Muscle layer of colon (tissue), 2 donors: Measurements from ENCODE around the gene LTO1.

Experiments
- H3K27ac ChIP-seq: one replicate; pipeline ENCODE4 v1.7.0; 2013; ENCODE audit warnings: low read depth, mild to moderate bottlenecking, low read length, moderate library complexity
- H3K27me3 ChIP-seq, 2 donors: one replicate each; pipeline ENCODE4 v1.7.0; 2013; ENCODE audit warnings: low read length in 2 of 2, mild to moderate bottlenecking in 2 of 2; ENCODE audit not compliant: insufficient read depth in 2 of 2, control insufficient read depth in 1 of 2
- H3K36me3 ChIP-seq: one replicate; pipeline ENCODE4 v1.7.0; 2013; ENCODE audit warnings: mild to moderate bottlenecking, low read length; ENCODE audit not compliant: insufficient read depth
- H3K4me1 ChIP-seq: one replicate; pipeline ENCODE4 v1.7.0; 2013; ENCODE audit warnings: mild to moderate bottlenecking, low read length; ENCODE audit not compliant: insufficient read depth
- H3K4me3 ChIP-seq, 2 donors: one replicate each; pipeline ENCODE4 v1.7.0; 2013; ENCODE audit warnings: low read length in 2 of 2, low read depth in 1 of 2, mild to moderate bottlenecking in 1 of 2, moderate library complexity in 1 of 2
- H3K9ac ChIP-seq: one replicate; pipeline ENCODE4 v1.7.0; 2013; ENCODE audit warnings: low read length
- H3K9me3 ChIP-seq: one replicate; pipeline ENCODE4 v1.7.0; 2013; ENCODE audit warnings: mild to moderate bottlenecking, low read length
- donor health status: abdominal sarcoma.
- donor health status: Adenocarcinoma of cecum.

LTO1 gene

DNA sequence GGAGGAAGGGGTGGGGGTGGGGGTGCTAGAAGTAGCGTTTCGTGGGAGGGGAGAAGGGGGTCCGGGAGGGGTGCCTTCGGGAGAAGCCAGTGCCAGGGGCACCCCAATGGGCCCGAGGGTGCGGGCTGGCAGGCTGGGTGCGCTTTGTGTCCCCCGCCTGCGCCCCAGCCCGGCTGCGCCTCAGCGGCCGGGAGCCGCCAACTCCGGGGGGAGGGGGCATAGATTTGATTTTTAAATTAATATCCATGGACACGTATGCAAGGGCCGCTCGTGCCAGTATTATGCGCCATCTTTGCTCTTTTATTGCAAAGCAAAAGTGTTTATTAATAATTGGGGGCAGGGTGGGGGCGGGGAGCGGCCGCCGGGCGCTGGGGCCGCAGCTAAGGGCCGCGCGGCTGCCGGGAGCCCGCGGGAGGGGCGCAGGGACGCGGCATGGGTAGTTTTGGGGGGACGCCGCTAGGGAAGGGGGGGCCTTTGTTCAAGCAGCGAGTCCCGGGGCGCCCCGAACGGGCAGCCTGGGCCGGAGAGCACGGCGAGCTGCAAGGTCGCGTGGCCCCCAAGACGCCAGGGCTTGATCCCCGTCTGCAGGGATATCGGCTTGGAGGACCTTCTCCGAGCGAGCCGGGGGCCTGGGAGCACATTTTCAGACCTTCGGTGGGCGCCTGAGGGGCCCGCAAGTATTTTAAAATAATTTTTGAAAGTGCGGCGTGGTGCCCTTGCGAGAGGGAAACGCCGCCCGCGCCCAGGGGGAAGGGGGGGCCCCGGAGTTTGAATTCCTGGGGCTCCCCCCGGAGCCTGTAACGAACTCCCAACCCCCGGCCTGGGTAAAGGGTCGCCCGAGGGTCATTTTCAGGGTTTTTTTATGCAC is 33.2 kb downstream of the LTO1 start:
- Histone ChIP-seq H3K9me3 (no peaks in the 10 kb centered on the region), H3K4me1 (peaks cover 33% of the 10 kb centered on the region), H3K36me3 (no peaks in the 10 kb centered on the region), H3K27me3 (peaks cover 27 to 74% of the 10 kb centered on the region in 2 donors), H3K9ac (no peak overlapping the region), H3K4me3 (peak overlapping the region; percentile 66 to 80), H3K27ac (peak overlapping the region; percentile 58)

DNA sequence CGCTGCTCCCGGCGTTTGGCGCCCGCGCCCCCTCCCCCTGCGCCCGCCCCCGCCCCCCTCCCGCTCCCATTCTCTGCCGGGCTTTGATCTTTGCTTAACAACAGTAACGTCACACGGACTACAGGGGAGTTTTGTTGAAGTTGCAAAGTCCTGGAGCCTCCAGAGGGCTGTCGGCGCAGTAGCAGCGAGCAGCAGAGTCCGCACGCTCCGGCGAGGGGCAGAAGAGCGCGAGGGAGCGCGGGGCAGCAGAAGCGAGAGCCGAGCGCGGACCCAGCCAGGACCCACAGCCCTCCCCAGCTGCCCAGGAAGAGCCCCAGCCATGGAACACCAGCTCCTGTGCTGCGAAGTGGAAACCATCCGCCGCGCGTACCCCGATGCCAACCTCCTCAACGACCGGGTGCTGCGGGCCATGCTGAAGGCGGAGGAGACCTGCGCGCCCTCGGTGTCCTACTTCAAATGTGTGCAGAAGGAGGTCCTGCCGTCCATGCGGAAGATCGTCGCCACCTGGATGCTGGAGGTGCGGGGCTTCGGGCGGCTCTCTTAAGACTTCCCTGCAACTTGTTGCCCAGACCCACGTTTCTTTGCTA is 34.1 kb downstream of the LTO1 start, which contains the start of gene CCND1:
Gene CCND1, plus strand, starts transcription at position 162 of the 587 bp plus-strand sequence. Its CDS starts 158 bp downstream, at position 320.
- Histone ChIP-seq H3K4me1 (peaks cover 38% of the 10 kb centered on the region), H3K9me3 (no peaks in the 10 kb centered on the region), H3K27me3 (peaks cover 31 to 81% of the 10 kb centered on the region in 2 donors), H3K4me3 (peak within 1 kb of the TSS; percentile 66 to 80), H3K36me3 (no peaks in the 10 kb centered on the region), H3K27ac (peak within 1 kb of the TSS; percentile 58), H3K9ac (no peak within 1 kb of the TSS)

DNA sequence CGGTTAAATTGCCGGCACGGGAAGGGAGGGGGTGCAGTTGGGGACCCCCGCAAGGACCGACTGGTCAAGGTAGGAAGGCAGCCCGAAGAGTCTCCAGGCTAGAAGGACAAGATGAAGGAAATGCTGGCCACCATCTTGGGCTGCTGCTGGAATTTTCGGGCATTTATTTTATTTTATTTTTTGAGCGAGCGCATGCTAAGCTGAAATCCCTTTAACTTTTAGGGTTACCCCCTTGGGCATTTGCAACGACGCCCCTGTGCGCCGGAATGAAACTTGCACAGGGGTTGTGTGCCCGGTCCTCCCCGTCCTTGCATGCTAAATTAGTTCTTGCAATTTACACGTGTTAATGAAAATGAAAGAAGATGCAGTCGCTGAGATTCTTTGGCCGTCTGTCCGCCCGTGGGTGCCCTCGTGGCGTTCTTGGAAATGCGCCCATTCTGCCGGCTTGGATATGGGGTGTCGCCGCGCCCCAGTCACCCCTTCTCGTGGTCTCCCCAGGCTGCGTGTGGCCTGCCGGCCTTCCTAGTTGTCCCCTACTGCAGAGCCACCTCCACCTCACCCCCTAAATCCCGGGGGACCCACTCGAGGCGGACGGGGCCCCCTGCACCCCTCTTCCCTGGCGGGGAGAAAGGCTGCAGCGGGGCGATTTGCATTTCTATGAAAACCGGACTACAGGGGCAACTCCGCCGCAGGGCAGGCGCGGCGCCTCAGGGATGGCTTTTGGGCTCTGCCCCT is 34.7 kb downstream of the LTO1 start:
- H3K36me3 ChIP-seq: no peaks in the 10 kb centered on the region
- H3K9ac ChIP-seq: no peak overlapping the region
- peaks cover 42% of the 10 kb centered on the region for H3K4me1 ChIP-seq
- peak overlapping the region; percentile 32 to 35 for H3K4me3 ChIP-seq
- peak overlapping the region; percentile 23 for H3K27ac ChIP-seq
- peaks cover 38 to 88% of the 10 kb centered on the region in 2 donors for H3K27me3 ChIP-seq
- H3K9me3 ChIP-seq: no peaks in the 10 kb centered on the region

DNA sequence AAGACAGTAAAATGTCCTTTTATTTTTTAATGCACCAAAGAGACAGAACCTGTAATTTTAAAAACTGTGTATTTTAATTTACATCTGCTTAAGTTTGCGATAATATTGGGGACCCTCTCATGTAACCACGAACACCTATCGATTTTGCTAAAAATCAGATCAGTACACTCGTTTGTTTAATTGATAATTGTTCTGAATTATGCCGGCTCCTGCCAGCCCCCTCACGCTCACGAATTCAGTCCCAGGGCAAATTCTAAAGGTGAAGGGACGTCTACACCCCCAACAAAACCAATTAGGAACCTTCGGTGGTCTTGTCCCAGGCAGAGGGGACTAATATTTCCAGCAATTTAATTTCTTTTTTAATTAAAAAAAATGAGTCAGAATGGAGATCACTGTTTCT is 35.3 kb downstream of the LTO1 start:
- Histone ChIP-seq H3K27ac (peak overlapping the region; percentile 23), H3K9ac (no peak overlapping the region), H3K4me1 (peaks cover 36% of the 10 kb centered on the region), H3K4me3 (peak overlapping the region in 1 of 2 donors; percentile 35), H3K36me3 (no peaks in the 10 kb centered on the region), H3K9me3 (no peaks in the 10 kb centered on the region), H3K27me3 (peaks cover 39 to 85% of the 10 kb centered on the region in 2 donors)

DNA sequence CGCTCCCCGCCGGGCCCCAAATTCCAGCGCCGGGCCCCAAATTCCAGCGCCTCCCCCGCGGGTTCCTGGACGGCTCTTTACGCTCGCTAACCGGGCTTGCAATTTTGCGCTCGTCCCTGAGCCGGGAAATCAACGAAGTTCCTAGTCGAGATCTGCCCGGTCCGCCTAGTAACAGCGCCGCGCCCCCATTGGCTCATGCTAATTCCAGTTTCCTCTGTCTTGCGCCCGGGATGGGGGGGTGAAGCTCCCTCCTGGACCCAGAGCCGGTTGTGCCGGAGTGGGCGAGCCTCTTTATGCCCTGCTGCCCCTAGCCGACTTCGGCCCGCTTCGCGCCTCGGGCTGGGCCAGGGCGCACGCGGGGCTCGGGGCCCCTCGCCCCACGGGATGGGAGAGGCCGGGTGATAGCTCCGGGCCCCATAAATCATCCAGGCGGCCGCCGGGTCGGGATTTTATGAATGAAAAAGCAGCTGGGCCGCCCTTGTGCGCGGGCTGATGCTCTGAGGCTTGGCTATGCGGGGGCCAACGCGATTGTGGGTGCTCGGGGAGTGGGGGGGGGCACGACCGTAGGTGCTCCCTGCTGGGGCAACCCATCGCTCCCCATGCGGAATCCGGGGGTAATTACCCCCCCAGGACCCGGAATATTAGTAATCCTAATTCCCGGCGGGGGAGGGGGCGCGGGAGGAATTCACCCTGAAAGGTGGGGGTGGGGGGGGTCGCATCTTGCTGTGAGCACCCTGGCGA is 36.0 kb downstream of the LTO1 start:
- Histone ChIP-seq H3K9ac (no peak overlapping the region), H3K9me3 (no peaks in the 10 kb centered on the region), H3K36me3 (no peaks in the 10 kb centered on the region), H3K4me3 (peak overlapping the region; percentile 21 to 28), H3K4me1 (peaks cover 32% of the 10 kb centered on the region), H3K27me3 (peaks cover 39 to 90% of the 10 kb centered on the region in 2 donors), H3K27ac (no peak overlapping the region)

DNA sequence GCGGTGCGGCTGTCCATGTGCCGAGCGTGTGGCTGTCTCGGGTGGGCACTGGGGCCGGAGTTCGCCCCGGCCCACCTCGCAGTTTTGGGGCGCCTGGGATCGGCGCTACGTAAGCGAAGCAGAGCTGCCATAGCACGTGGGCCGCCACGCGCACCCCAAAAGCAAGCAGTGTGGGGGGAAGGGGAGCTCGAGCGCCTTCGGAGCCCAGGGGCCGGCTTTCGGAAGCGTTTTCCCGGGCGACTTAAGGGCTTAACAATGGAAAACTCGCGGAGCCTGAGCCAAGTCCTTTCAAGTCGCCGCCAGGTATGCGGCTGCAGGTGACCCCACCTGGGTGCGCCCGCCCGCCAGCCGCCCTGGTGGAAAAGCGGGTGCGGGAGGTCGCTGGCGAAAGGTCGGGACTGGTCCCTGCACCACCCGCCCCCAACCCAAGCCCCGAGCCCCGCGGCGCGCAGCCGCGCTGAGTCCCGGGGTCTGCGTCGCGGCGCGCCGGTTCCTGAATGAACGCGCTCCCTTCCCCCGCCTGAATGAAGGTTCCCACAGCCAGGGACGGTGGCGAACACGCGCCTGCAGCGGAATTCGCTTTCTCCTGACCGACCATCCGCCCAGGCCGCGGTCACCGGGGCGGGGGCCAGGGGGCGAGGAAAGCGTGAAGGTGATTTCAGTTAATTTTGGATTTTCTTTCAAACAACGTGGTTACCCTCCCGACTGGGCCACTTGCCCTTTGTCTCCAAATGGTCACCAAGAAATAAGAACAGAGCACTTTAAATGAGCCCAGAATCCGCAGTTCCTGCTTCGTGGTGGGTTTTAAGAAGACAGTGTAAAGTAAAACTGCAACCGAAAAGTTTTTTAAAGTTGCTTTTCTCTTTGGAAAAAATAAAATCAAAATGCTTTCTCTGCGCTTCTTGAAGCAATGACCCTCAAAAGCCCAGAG is 36.9 kb downstream of the LTO1 start:
- H3K9me3 ChIP-seq: no peaks in the 10 kb centered on the region
- no peak overlapping the region for H3K9ac ChIP-seq
- H3K27me3 ChIP-seq: peaks cover 39 to 92% of the 10 kb centered on the region in 2 donors
- no peaks in the 10 kb centered on the region for H3K36me3 ChIP-seq
- peak overlapping the region; percentile 3 to 28 for H3K4me3 ChIP-seq
- peaks cover 25% of the 10 kb centered on the region for H3K4me1 ChIP-seq
- no peak overlapping the region for H3K27ac ChIP-seq

DNA sequence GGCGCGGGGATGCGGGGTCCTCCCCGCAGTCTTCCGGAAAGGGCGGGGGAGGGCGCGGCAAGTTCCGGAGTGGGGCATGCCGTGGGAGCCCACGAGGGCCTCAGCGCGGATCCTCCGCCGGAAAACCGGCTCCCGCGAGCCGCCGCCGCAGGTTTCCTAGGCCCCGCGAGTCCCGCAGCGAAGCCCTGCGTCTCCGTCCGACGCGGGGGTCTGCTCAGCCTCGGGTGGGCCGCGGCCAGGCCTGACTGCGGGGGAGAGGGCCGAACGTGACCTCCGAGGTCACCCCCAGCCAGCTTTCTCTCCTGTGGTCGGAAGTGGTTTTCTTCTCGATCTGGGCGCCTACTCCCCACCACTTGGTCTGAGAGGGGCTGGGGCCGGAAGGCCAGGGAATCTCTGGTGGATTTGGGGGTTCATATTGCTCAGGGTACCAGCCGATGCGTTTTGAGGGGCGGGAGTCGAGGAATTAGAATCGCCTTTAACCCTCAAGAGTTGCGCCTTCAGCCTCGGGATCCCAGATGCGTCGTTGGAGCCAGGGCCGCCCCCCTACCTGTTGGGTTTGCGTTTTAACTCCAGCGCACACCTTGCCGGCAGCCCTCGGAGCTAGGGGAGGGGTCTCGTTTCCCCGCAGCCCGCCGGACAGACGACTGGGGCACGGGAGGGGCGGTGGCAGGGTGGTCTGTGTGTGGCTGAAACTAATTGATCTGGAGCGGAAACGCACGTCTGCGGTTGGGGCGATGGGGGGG is 37.8 kb downstream of the LTO1 start:
- H3K4me1 ChIP-seq: peaks cover 25% of the 10 kb centered on the region
- no peaks in the 10 kb centered on the region for H3K36me3 ChIP-seq
- no peak overlapping the region for H3K27ac ChIP-seq
- H3K27me3 ChIP-seq: peaks cover 39 to 87% of the 10 kb centered on the region in 2 donors
- no peak overlapping the region for H3K9ac ChIP-seq
- no peaks in the 10 kb centered on the region for H3K9me3 ChIP-seq
- peak overlapping the region; percentile 3 to 48 for H3K4me3 ChIP-seq

DNA sequence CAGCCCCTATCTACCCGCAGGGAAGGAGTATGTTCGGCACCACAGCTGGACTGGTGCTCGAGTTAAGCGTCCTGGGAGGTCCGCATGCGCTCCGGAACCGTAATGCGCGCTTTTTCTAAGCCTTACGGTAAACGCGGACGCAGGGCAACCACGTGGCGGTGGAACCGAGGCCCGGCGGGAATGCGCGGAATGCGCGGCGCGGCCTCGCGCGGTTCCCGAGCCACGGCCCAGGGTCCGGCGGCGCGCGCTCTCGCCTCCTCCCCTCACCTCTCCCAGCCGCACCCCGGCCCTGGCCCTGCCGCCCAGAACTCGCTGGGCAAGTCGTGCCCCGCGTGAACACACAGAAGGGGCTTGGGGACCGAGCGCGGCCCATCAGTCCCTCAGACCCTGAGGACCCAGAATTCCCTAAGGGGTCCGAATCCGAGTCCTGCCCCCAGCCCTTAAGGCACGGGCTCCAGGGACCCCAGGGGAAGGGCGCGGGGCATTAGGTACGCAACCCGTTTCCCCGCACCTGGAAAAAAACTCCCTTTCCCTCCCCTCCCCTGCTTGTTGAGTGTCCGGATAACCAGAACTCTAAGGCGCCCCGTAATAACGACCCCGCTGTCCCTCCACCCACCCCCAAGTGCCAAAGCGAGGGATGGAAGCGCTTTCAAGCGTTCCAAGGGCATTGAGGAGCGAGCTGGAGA is 38.5 kb downstream of the LTO1 start:
- no peak overlapping the region for H3K27ac ChIP-seq

DNA sequence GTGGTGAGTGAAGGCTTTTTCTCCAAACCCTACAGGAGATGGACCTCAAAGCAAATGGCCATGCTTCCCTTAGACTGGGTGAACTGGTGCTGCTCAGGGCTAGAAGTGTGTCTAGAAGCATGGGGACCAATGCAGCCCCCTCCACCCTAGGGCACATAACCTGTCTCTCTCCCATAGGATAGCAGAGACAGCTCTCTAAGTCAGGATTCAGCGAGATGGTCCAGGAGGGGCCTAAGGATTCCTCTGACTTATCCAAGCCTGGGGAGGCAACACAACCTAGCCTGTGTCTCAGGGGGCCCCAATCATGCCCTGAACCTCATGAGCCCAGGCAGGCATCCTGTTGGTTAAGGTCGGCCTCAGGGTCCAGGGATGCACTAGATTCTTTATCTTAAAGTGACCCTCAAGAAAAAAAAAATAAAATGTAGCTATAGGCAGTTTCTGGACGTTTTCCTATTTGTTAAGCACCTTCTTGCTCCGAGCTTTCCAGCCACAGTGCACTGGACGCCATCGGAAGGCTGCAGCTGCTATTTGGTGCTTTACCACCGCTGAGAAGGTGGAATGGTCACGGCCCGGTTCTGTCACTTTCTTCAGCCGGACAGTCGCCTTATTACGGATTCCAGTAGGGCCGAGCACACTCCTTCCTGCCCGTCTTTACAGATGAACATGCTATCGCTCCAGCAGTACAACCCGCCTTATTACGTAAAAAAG is 39.2 kb downstream of the LTO1 start:
- Histone ChIP-seq H3K9me3 (no peaks in the 10 kb centered on the region), H3K27ac (no peak overlapping the region), H3K36me3 (no peaks in the 10 kb centered on the region), H3K4me3 (peak overlapping the region; percentile 31 to 48), H3K4me1 (peaks cover 25% of the 10 kb centered on the region), H3K27me3 (peaks cover 39 to 75% of the 10 kb centered on the region in 2 donors), H3K9ac (no peak overlapping the region)

More for the DNA sequence above, 38.5 kb downstream of the LTO1 start:
- Histone ChIP-seq H3K36me3 (no peaks in the 10 kb centered on the region), H3K27me3 (peaks cover 39 to 80% of the 10 kb centered on the region in 2 donors), H3K9me3 (no peaks in the 10 kb centered on the region), H3K4me3 (peak overlapping the region; percentile 31 to 48), H3K4me1 (peaks cover 25% of the 10 kb centered on the region), H3K9ac (no peak overlapping the region)
